GM10266 (cell line): ENCODE measurements around the gene POGZ.

Experiments
- DNase-seq: peaks from one replicate; pipeline ENCODE4 v3.0.0; 2012; ENCODE audit errors: extremely low spot score
- TF ChIP-seq, protein P1 (sequence below): IDR thresholded peaks from 2 replicates; pipeline ENCODE4 v1.5.1; 2012; ENCODE audit warnings: mild to moderate bottlenecking, low read depth; ENCODE audit not compliant: control insufficient read depth, insufficient read depth; ENCODE audit errors: missing control alignments

Gene POGZ

DNA sequence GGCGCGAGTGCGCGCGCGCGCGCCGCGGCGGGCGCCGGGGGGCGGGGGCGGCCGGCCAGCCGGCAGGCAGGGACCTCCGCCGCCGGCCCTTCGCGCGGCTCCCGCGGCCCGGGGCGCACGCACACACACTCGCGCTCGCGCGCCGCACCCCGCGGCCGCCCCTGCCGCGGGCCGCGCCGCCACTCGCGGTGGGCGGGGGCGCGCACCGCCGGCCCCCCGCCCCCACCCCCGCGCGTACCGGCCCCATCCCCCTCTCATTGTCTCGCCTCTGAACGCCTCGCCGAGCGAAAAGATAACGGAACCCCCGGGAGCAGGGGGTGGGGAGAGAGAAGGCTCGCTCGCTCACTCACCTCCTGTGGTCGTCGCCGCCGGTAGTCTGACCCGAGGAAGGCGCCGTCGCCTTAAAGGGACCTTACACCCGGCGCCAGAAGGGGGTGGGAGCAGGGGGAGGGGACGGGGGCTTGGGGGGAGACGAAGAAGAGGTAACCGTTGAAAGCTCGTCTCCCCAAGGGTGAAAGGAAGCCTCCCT lies 428 bp downstream of the POGZ start:
- peak; percentile 79 for DNase-seq
- TF ChIP-seq, protein P1, sequence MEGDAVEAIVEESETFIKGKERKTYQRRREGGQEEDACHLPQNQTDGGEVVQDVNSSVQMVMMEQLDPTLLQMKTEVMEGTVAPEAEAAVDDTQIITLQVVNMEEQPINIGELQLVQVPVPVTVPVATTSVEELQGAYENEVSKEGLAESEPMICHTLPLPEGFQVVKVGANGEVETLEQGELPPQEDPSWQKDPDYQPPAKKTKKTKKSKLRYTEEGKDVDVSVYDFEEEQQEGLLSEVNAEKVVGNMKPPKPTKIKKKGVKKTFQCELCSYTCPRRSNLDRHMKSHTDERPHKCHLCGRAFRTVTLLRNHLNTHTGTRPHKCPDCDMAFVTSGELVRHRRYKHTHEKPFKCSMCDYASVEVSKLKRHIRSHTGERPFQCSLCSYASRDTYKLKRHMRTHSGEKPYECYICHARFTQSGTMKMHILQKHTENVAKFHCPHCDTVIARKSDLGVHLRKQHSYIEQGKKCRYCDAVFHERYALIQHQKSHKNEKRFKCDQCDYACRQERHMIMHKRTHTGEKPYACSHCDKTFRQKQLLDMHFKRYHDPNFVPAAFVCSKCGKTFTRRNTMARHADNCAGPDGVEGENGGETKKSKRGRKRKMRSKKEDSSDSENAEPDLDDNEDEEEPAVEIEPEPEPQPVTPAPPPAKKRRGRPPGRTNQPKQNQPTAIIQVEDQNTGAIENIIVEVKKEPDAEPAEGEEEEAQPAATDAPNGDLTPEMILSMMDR, result no peak

DNA sequence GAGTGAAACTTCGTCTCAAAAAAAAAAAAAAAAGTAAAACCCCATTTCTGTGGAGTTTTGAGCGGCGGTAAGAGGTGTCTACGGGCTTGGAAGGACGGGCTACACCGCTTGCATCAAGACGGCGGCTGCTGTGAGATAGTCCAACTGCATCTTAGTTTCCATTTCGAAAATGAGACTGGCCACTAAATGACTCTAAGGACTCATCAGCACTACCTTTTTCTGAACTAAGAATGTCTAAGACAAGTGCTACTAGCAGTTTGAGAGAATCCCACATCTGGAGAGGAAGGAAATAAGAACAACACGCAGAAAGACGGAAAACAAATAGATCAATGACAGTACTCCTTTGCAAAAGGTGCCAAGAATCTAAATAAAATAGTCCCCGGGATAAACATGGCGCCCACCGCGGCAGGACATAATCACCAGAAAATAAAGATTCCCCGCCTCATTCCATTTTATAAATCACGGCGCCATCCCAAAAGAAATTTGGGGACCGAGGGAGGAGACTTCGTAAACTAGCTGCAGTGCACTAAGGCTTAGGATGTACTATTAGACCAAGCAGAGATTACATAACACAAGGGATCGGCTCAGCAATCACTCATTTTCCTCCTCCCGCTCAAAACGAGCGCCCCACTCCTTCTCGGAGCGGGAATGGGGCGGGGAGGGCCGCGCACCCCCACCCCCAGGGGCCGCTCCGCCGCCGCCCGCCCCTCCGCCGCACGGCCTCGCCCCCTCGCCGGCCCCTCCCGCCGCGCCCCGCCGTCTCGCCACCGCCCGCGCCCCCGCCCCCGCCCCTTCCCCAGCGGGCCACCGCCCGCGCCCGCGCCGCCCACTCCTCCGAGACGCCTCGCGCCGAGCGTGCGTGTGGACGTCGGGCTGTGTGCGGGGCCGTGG lies 1.1 kb downstream of the POGZ start:
- TF ChIP-seq, protein P1, result no peak
- DNase-seq, result peak; percentile 74

DNA sequence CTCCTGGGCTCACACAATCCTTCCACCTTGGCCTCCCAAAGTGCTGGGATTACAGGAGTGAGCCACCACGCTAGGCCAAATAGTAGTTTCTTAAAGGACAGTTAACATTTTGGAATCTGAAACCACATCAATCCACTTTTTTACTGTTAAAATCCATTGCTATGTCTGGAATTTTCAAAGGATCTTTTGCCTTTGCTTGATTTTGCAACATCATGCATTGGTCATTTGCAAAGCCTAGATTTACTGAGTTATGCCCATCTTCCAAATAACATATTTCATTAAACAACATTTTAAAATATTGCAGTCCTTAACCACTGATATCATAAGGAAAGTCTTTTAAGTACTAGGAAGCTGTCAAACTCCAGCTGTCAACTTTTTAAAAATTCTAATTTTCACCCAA lies 3.3 kb downstream of the POGZ start:
- TF ChIP-seq, protein P1, result no peak
- DNase-seq, result no peak

DNA sequence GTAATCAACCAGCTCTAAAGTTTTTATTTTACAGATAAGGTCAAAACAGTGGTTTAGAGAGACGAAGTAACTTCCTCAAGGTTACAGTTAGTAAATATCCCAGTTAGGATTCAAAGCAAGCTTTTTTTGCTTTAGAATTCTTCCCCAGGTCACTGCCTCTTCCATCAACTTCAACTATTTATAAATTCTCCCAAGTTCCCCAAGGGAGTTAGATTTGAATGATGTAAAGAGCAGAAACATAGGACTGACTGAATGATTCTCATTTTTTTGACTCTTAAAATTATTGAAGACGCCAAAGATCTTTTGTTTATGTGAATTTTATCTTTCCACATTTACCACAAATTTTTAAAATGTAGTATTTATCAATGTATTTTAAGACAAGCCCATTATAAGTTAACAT lies 4.1 kb downstream of the POGZ start:
- TF ChIP-seq, protein P1, result no peak
- DNase-seq, result no peak

DNA sequence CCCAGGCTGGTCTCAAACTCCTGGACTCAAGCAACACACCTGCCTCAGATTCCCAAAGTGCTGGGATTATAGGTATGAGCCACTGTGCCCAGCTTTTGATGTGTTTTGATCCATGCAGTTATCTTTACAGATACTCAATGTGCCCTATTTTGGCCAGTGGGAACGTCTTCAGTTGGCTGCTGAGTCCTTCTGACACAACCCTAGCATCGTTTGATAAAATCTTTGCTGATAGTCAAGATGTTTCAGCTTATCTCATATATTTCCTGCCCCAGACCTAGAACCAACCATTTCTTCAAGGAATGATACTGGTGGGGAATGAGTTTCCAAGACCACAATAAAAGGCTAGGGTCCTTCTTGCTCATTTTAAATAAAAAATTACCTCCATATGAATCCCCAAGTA lies 11.6 kb downstream of the POGZ start:
- TF ChIP-seq, protein P1, result no peak
- DNase-seq, result no peak

DNA sequence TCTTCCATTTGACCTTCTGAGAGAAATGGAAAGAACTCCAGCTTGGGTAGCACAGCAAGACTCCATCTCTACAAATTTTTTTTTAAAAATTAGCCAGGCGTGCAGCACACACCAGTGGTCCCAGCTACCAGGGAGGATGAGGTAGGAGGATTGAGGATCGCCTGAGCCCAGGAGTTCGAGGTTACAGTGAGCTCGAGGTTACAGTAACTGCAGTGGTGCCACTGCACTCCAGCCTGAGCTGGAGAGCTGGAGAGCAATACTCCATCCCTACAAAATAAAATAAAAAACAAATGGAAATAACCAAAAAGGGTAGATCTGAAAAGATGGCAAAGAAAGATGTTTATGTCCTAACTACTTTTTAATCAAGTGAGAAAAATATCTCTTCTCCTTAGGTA lies 14.5 kb downstream of the POGZ start:
- no peak for DNase-seq
- TF ChIP-seq, protein P1, result no peak
